SKM-1 treated with dmso at 0.1 percent for 144 hours (cell line): ENCODE measurements around the gene HSD17B11.
A peak's percentile ranks its signal among the peaks of the same experiment; 100 is the strongest.
"Not testable (repeated sequence)": the region's sequence is repeated elsewhere in the genome, so short reads cannot be mapped to it uniquely, and the experiment has no call there.

Source experiments
- DNase-seq: peaks from one replicate; lab custom pipeline; 2025; ENCODE audit not compliant: unreplicated experiment; lab: John Stamatoyannopoulos, UW

HSD17B11 gene

DNA sequence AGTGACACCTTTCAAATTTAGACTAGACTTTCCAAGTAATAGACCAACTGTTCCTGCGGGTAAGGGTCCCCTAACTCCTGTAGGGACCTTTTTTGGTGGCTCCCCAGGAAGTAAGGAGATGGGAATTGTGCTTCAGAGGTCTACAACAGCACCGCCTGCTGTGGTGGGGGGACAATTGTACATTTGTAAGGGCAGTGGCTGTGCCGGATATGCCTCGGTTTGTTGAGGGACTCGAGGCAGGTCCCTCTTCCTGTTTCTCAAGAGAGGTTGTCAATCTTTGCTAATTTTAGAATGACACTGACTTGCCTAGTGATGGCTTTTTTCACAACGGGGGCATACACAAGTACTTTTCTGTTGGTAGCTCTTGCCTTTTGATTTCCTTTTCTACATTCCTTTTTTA, 15.5 kb upstream of the HSD17B11 start:
- peak; percentile 42 for DNase-seq

DNA sequence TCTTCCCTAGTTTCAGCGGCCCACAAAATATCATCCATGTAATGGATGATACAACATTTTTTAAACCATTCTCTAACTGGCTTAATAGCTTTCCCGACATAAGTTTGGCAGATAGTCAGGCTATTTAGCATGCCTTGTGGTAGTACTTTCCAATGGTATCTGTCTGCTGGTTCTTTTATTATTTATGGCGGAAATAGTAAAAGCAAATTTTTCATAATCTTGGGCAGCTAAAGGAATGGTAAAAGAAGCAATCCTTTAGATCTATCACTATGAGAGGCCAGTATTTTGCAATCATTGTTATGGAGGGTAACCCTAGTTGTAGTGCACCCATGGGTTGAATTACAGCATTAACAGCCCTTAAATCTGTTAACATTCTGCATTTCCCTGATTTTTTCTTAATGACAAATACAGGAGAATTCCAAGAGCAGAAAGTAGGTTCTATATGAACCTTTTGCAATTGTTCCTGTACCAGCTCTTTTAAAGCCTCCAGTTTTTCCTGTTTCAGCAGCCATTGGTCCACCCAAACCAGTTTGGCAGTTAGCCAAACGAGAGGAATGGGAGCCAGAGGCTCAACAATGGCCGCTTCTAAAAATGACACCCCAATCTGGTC, 14.3 kb upstream of the HSD17B11 start:
- DNase-seq, result no peak

GRCh38 chr4:87403732-87404131, 12.7 kb upstream of the HSD17B11 start:
- DNase-seq, result not testable (repeated sequence)

- DNase-seq, result no peak
Measured at GRCh38 chr4:87399954-87400353, 9.0 kb upstream of the HSD17B11 start.

DNA sequence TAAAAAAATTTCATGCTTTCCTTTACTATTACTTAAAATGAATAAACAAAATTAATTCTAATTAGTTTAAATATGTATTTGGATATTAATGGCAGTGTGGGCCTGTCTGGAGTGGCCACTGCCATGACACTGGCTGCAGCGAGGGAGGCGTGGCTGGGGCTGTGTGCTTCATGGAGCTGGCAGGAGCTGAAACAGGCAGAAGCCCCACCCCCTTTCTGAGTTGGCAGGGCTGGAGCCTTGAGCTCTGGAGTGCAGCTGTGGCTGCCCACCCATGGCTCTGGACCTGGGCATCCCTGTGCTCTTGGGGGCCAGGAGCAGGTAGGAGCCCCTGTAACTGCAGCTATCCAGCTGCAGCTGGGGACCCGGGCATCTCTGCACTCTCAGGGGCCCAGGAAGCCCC, 8.2 kb upstream of the HSD17B11 start:
- no peak for DNase-seq

DNA sequence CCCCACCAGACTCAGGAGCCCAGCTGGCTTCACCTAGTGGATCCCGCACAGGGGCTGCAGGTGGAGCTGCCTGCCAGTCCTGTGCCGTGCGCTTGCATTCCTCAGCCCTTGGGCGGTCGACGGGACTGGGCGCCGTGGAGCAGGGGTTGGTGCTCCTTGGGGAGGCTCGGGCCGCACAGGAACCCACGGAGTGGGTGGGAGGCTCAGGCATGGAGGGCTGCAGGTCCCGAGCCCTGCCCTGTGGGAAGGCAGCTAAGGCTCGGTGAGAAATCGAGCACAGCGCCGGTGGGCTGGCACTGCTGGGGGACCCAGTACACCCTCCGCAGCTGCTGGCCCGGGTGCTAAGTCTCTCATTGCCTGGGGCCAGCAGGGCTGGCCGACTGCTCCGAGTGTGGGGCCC, 4.9 kb upstream of the HSD17B11 start:
- not testable (repeated sequence) for DNase-seq

GRCh38 chr4:87395073-87395472, 4.1 kb upstream of the HSD17B11 start:
- DNase-seq, result not testable (repeated sequence)

DNA sequence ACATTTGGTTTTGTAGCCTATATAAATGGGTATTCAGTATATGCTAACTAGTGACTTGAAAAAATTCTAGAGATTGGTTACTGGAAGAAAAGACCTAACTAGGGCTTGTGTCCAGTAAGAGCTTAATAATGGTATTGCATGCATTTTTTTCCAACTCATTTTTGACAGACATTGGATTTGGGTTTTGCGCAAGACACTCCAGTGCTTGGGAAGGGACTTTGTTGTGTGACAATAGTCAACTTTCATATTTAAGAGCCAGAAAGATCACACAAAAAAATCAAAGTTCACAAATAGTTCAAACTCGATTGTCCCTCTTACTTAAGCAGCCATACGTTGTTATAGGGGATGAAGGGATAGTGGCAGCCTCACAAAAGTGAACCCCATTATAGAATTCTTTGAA, 1.2 kb upstream of the HSD17B11 start:
- DNase-seq, result no peak

- DNase-seq, result no peak
Measured at GRCh38 chr4:87391576-87392054, 627 bp upstream of the HSD17B11 start.

DNA sequence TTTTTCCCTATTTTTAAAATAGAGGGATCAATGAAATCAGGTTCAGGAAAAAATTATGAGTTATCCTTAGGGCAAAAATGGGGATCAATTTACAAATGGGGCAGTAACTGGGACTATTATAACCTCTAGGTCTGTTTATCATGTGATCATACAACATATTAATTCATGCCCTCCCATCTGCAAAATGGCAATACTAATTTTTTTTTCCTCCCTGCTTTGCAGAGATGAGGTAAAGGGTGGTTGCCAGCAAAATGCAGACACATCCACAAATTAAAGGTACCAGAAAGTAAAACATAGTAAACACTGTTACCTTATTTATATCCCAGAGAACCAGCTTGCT, 467 bp downstream of the HSD17B11 start:
- peak; percentile 17 for DNase-seq

GRCh38 chr4:87390055-87390454, 933 bp downstream of the HSD17B11 start:
- not testable (repeated sequence) for DNase-seq

DNA sequence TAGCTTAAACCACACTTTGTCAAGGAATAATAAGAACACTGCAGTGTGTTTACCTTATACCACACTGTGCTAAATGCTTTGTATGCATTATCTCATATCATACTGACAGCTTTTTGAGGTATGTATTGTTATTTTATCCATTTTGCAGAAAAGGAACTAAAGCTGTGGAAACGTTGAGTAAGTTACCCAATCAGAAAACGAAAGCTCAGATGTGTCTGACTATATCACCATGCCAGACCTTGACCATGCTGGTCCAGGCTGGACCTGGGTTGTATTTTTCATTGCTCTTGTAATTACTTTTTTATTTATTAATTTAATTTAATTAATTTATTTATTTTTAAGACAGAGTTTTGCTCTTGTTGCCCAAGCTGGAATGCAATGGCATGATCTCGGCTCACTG, 2.1 kb downstream of the HSD17B11 start:
- DNase-seq, result peak; percentile 37

GRCh38 chr4:87387237-87387636, 3.8 kb downstream of the HSD17B11 start:
- DNase-seq, result no peak

DNA sequence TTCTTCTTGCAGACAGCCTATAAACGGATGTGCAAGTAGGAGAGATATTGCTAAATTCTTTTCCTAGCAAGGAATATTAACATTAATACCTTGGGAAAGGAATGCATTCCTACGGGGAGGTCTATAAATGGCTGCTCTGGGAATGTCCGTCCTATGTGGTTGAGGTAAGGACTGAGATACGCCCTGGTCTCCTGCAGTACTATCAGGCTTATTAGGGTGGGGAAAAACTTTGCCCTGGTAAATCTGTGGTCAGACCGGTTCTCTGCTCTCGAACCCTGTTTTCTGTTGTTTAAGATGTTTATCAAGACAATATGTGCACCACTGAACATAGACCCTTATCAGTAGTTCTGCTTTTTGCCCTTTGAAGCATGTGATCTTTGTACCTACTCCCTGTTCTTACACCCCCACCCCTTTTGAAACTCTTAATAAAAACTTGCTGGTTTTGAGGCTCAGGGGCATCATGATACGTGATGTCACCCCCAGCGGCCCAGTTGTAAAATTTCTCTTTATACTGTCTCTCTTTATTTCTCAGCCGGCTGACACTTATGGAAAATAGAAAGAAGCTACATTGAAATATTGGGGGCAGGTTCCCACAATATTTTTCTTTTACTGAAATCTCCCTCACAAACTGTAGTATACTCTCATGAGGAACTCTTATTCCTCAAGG, 6.4 kb downstream of the HSD17B11 start:
- DNase-seq, result not testable (repeated sequence)

DNA sequence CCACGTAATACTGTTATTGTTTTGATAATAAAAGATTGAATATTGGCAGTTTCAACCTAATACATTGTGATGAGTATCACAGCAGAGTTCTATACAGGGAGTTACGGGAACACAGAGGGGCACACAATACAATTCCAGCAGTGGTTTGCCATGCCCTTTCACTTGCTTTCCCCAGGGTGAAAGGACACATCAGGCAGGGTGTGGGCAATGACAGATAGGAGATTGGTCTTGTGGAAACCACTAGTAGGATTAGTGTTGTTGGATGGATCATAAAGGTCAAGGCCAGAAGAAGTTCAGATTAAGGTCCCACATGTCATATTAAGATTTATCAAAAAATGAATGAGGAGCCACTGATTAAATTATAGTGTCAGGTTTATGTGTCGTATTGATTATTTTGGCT, 8.1 kb downstream of the HSD17B11 start:
- no peak for DNase-seq

DNA sequence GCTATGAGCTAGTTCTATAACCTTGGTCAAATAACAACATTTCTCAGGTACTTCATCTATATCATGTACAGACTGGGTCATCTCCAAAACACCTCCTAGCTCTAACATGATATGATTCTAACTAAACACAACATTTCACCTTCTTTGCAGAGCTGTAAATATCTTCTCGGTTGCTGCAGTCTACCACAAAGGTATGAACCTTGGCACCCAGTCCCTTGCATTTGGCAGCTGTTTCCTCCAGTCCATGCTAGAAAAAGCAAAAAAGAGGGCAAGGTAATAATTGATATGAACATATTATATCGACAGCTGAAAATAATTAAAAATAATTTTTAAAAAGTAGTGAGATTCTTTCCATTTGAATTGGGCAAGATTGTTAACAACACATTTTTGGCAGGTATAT, 8.9 kb downstream of the HSD17B11 start:
- no peak for DNase-seq

DNA sequence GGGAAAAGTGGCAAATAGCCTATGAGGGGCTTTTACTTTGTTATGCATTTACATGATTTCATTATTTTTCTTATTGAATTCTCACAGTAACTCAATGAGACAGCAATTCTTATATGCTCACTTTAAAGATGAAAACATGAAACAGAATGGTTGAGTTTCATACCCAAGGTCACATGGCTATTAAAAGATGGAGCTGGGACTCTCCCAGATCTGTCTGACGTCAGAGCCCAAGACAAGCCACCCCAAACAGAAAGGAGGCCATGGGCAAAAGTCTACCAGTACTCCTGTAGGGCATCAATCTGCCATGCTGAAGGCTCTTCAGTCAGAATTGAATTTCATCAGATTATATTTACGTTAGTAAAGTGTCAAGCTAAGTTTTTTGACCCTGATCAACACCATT, 13.2 kb downstream of the HSD17B11 start:
- DNase-seq, result no peak

- DNase-seq, result peak; percentile 28
Measured at GRCh38 chr4:87375719-87376291, 15.2 kb downstream of the HSD17B11 start.

DNA sequence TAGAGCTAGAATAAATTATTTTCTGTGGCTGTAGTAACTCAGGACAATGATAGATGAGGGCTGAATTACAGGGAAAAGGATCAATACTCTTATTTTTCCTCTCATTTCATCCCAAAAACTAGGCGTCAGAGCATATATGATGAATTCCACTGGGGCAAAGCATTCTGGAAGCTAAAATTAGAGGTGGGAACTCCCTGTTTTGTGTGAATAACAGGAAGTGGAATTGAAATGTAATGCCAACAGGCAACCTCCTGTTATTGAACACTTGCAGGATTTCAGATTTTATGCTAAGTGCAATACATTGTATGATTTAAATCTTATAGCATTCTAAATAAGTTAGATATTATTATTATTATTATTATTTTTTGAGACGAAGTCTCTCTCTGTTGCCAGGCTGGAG, 20.9 kb downstream of the HSD17B11 start:
- DNase-seq, result no peak

DNA sequence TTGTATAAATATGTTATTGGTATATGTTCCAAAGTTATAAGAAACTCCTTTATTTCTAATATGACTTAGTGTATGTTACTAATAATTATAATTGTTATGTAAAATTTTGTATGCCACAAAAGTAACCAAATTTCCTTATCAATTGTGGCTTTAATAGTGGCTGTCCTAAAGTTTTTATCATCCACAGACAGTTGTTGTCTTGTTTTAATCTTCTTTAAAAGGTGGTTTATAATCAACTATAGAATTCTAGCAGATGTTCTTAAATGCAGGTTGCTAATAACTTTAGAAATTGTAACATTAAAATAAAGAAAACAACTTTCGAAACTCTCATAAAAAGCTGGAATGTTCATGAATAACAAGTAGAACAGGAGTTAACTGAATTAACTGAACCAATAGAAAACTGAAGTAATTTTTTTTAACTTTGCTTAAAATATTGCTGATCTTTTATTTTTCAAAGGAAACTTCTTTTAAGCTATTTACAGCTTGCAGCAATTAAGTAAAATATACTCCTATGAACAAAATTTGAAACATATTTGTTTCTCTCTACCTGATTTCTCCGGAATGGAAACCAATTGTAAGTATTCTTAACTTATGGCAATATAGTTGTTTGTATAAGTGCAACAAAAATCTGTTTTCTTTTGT, 24.3 kb downstream of the HSD17B11 start:
- no peak for DNase-seq

- DNase-seq, result no peak
Measured at GRCh38 chr4:87365348-87365747, 25.6 kb downstream of the HSD17B11 start.

DNA sequence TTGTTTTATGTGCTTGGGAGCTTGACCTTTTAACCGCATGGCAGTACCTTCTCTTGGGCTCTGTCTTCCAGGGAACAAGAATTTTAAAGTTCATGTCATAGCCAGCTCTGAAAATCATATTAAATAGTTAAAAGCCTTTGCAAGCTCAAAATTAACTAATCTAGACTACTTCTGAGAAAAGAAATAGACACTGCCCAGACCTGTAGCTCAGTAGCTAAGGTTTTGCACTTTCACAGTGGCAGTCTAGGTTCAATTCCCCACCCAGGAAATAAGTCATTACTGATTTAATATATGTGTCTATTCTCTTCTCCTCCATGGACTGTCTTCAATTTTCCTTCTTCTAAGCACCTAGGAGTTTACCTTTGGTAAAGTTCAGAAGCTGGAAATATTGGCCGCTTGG, 27.4 kb downstream of the HSD17B11 start:
- DNase-seq, result no peak
